Endothelial cell (in vitro differentiated cells): Measurements from ENCODE around the gene PANK1. TPM values are rescaled to one million over a fixed set of nuclear protein-coding genes. Genes with fewer than 3 reads are reported as not detected.
A peak's percentile ranks its signal among the peaks of the same experiment; 100 is the strongest.

ENCODE experiments used
- DNase-seq: peaks from one replicate; pipeline ENCODE4 v3.0.0; 2021; ENCODE audit warnings: low spot score
- H3K27ac Mint-ChIP-seq: one replicate; pipeline ENCODE4 v1.8.0; 2021; ENCODE audit warnings: mixed read lengths, inconsistent platforms; ENCODE audit not compliant: unreplicated experiment
- H3K27me3 Mint-ChIP-seq: one replicate; pipeline ENCODE4 v1.8.0; 2021; ENCODE audit warnings: mild to moderate bottlenecking, moderate library complexity, mixed read lengths, inconsistent platforms; ENCODE audit not compliant: unreplicated experiment
- H3K36me3 Mint-ChIP-seq: one replicate; pipeline ENCODE4 v1.8.0; 2021; ENCODE audit warnings: mild to moderate bottlenecking, low read depth, mixed read lengths, inconsistent platforms; ENCODE audit not compliant: unreplicated experiment
- H3K4me1 Mint-ChIP-seq: one replicate; pipeline ENCODE4 v1.8.0; 2021; ENCODE audit warnings: mild to moderate bottlenecking, mixed read lengths, inconsistent platforms; ENCODE audit not compliant: unreplicated experiment
- H3K4me3 Mint-ChIP-seq: one replicate; pipeline ENCODE4 v1.8.0; 2021; ENCODE audit warnings: mild to moderate bottlenecking, mixed read lengths, inconsistent platforms; ENCODE audit not compliant: unreplicated experiment
- H3K9me3 Mint-ChIP-seq: one replicate; pipeline ENCODE4 v1.8.0; 2021; ENCODE audit warnings: mixed read lengths, inconsistent platforms; ENCODE audit not compliant: unreplicated experiment
- CTCF ChIP-seq: fragments of 200-600 bp; sonication (generic); IDR thresholded peaks from one replicate; pipeline ENCODE4 v1.5.0; 2021; ENCODE audit warnings: antibody characterized with exemption; ENCODE audit not compliant: unreplicated experiment
- total RNA-seq: library from RNA; stranded (reverse); fragmentation: NEBNext Ultra II Directional; extraction: Animal tissue kit (Norgen Biotek cat#: 25700); gene quantifications from one replicate; pipeline ENCODE4 v1.2.1, GENCODE V29; 2021; ENCODE audit not compliant: unreplicated experiment

Gene PANK1
- total RNA-seq, 1 donor from 2014 or later, result 16.2 TPM

- no peak for DNase-seq
- Mint-ChIP-seq H3K36me3 (peaks cover 11% of the 10 kb centered on the region), H3K4me1 (peaks cover 11% of the 10 kb centered on the region), H3K27ac (no peak overlapping the region), H3K27me3 (peaks cover 6% of the 10 kb centered on the region), H3K4me3 (no peak overlapping the region), H3K9me3 (no peaks in the 10 kb centered on the region)
- no peak for TF ChIP-seq CTCF
Measured at GRCh38 chr10:89648074-89648473, 3.0 kb upstream of the PANK1 start.

- Mint-ChIP-seq H3K36me3 (peaks cover 11% of the 10 kb centered on the region), H3K9me3 (no peaks in the 10 kb centered on the region), H3K4me3 (peak overlapping the region; percentile 16), H3K27ac (no peak overlapping the region), H3K4me1 (peaks cover 11% of the 10 kb centered on the region), H3K27me3 (peaks cover 6% of the 10 kb centered on the region)
- no peak for TF ChIP-seq CTCF
- no peak for DNase-seq
Measured at GRCh38 chr10:89646889-89647657, 2.0 kb upstream of the PANK1 start.

- Mint-ChIP-seq H3K27ac (peak overlapping the region; percentile 76), H3K27me3 (peaks cover 6% of the 10 kb centered on the region), H3K36me3 (peaks cover 11% of the 10 kb centered on the region), H3K9me3 (no peaks in the 10 kb centered on the region), H3K4me1 (peaks cover 11% of the 10 kb centered on the region), H3K4me3 (peak overlapping the region; percentile 95)
- no peak for DNase-seq
- no peak for TF ChIP-seq CTCF
Measured at GRCh38 chr10:89645742-89646172, 715 bp upstream of the PANK1 start.

GRCh38 chr10:89644691-89644966 lies 413 bp downstream of the PANK1 start:
- Mint-ChIP-seq H3K9me3 (no peaks in the 10 kb centered on the region), H3K36me3 (peaks cover 11% of the 10 kb centered on the region), H3K4me3 (no peak overlapping the region), H3K27ac (no peak overlapping the region), H3K27me3 (peaks cover 6% of the 10 kb centered on the region), H3K4me1 (peaks cover 11% of the 10 kb centered on the region)
- DNase-seq, result no peak
- no peak for TF ChIP-seq CTCF

- peaks cover 11% of the 10 kb centered on the region for H3K36me3 Mint-ChIP-seq
- no peaks in the 10 kb centered on the region for H3K9me3 Mint-ChIP-seq
- no peak for TF ChIP-seq CTCF
- DNase-seq, result peak; percentile 66
- peaks cover 11% of the 10 kb centered on the region for H3K4me1 Mint-ChIP-seq
- no peak overlapping the region for H3K27ac Mint-ChIP-seq
- H3K27me3 Mint-ChIP-seq, result peaks cover 6% of the 10 kb centered on the region
- H3K4me3 Mint-ChIP-seq, result no peak overlapping the region
Measured at GRCh38 chr10:89643812-89644690, 991 bp downstream of the PANK1 start.
